Retina (tissue), 1 donor: ENCODE measurements around the gene DIPK1B.

Experiments
- DNase-seq: peaks from one replicate; pipeline ENCODE4 v3.0.0-alpha.2; 2016

Gene DIPK1B

GRCh38 chr9:136686794-136687711, 25.3 kb upstream of the DIPK1B start, which contains the start of gene AGPAT2:
TSS of gene AGPAT2 (minus strand) at chr9:136687457. CDS start at chr9:136687357, 100 bp downstream.
- peak; percentile 79 for DNase-seq

GRCh38 chr9:136687721-136688223, 24.6 kb upstream of the DIPK1B start:
- DNase-seq = no peak

- DNase-seq = no peak
These were observed 23.9 kb upstream of the DIPK1B start for GRCh38 chr9:136688274-136689107.

- no peak for DNase-seq
These were observed 23.3 kb upstream of the DIPK1B start for GRCh38 chr9:136689108-136689460.

GRCh38 chr9:136690104-136690805, 22.1 kb upstream of the DIPK1B start:
- DNase-seq = no peak

GRCh38 chr9:136690806-136691261, 21.5 kb upstream of the DIPK1B start:
- no peak for DNase-seq

- no peak for DNase-seq
These were observed 20.8 kb upstream of the DIPK1B start for GRCh38 chr9:136691316-136692184.

GRCh38 chr9:136692185-136693134, 19.9 kb upstream of the DIPK1B start:
- DNase-seq = no peak

- no peak for DNase-seq
These were observed 19.3 kb upstream of the DIPK1B start for GRCh38 chr9:136693135-136693489.

- no peak for DNase-seq
These were observed 18.7 kb upstream of the DIPK1B start for GRCh38 chr9:136693490-136694162.

- peak; percentile 62 for DNase-seq
These were observed 18.1 kb upstream of the DIPK1B start for GRCh38 chr9:136694163-136694871.

- no peak for DNase-seq
These were observed 17.5 kb upstream of the DIPK1B start for GRCh38 chr9:136694872-136695247.

- no peak for DNase-seq
These were observed 16.9 kb upstream of the DIPK1B start for GRCh38 chr9:136695435-136695895.

GRCh38 chr9:136695955-136696354, 16.4 kb upstream of the DIPK1B start:
- no peak for DNase-seq

- DNase-seq = peak; percentile 62
These were observed 15.9 kb upstream of the DIPK1B start for GRCh38 chr9:136696502-136696901.

- DNase-seq = peak; percentile 72
These were observed 15.1 kb upstream of the DIPK1B start for GRCh38 chr9:136697146-136697820.

GRCh38 chr9:136697821-136698526, 14.4 kb upstream of the DIPK1B start:
- no peak for DNase-seq
